Hypothalamus (tissue), 51 donors: ENCODE data around the gene SELENOM.

Source experiments
- DNase-seq, 51 donors: peaks; one replicate each; lab custom pipeline; 2025; lab: John Stamatoyannopoulos, UW

The SELENOM gene, protein sequence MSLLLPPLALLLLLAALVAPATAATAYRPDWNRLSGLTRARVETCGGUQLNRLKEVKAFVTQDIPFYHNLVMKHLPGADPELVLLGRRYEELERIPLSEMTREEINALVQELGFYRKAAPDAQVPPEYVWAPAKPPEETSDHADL

GRCh38 chr22:31107178-31107893 lies at the start of gene SELENOM:
SELENOM (minus strand) TSS chr22:31107568; CDS start chr22:31107505, 63 bp downstream.
- peak in 50 of 51 donors; percentile 48 to 95 (median 85) for DNase-seq

DNA sequence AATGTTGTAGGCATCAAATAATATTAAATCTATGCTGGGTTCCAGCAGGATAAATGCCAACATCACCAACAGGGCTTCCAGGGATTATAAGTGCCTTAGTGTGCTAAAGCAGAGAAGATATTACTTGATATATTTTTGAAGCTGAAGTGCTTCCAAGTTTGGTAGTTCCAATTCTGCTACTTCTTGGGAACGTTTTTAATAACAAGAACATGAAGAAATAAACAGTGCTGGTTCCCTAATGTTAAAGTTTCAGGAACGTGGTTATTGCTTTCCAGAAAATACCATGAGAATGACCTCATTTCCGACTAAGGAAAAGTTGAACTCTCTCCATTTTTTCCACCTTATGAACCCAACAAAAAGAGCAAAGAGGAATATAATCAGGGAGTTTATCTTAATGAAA lies 48.1 kb upstream of the SELENOM start:
- DNase-seq, result no peak

GRCh38 chr22:31154975-31155374 lies 47.6 kb upstream of the SELENOM start:
- no peak for DNase-seq

DNA sequence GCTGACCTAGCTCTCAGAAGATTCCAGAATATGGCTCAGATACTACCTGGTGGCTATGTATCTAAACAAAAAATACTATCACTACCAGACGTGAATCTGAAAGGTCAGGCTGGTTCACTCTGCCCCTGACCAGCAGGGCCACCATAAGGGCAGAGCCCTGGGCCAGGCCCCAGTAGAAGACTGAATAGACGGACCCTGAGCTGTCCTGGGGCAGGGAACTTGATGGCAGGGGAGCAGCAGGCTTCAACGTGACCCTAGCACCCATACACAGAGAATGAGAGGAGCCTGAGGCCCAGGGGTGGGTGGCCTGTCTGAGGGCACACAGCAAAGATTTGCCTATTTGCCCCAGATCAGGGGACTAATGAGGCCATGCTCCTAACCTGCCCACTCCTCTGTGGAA lies 46.0 kb upstream of the SELENOM start:
- no peak for DNase-seq

DNA sequence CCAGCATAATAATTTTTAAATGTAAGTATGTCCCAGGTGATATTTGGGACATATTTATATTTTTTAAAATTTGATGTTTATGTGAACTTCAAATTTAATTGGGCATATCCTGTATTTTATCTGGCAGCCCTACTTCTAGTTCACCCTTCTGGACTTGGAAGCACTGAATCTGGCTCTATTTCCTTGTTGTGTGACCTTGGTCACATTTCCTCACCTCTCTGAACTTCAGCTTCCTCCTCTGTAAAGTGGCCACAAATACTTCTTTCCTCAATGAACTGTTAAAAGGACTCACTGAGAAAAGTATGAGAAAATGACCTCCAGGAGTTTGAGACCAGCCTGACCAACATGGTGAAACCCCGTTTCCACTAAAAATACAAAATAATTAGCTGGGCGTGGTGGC lies 44.5 kb upstream of the SELENOM start:
- DNase-seq, result no peak

DNA sequence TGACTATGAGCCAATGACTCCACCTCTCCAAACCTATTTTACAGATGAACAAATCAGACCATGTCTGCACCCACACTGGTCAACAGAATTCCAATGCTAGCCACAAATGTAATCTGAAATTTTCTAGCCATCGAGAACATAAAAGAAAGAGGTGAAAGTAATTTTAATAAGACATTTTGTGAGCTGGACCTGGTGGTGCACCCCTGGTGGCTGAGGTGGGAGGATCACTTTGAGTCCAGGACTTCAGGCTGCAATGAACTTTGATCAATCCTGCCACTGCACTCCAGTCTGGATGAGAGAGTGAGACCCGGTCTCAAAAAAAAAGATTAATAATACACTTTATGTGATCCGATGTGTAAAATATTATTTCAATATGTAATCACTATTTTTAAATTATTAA lies 43.2 kb upstream of the SELENOM start:
- no peak for DNase-seq

DNA sequence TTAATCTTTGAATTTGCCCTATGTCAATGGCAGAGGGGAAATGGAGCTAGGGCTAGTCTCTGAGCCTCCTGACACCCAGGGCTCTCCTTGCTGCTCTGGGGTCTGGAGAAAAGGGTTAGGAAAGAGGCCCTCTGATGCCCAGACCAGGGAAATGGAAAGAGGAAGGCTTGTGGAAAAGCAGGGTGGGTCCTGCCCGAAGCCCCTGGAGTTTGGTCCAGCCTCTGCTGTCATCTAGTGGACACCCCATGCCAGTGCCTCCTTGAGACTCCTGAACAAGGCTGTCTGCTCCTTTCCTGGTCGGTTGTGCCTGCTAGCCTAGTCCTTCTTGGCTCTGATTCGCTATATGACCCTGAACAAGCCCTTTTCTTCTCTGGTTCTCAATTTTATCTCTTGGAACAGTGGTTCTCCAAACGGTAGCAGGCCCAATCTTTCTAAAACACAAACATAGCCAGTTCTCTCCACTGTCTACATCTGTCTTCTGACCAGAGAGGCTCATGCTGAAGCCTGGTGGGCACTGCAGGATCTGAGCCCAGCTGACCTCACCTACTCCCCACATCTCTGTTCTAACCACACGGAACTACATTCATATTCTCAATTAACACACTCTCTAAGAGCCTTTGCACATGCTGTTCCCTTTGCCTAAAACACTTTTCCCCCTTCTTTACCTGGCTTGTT lies 41.7 kb upstream of the SELENOM start:
- DNase-seq, result peak in 40 of 51 donors; percentile 6 to 78 (median 44)

GRCh38 chr22:31148488-31148887 lies 41.1 kb upstream of the SELENOM start:
- DNase-seq, result no peak

GRCh38 chr22:31144223-31144622 lies 36.9 kb upstream of the SELENOM start:
- DNase-seq, result no peak

- peak in 11 of 51 donors; percentile 5 to 40 (median 15) for DNase-seq
These were observed 36.2 kb upstream of the SELENOM start for GRCh38 chr22:31143537-31143936.

DNA sequence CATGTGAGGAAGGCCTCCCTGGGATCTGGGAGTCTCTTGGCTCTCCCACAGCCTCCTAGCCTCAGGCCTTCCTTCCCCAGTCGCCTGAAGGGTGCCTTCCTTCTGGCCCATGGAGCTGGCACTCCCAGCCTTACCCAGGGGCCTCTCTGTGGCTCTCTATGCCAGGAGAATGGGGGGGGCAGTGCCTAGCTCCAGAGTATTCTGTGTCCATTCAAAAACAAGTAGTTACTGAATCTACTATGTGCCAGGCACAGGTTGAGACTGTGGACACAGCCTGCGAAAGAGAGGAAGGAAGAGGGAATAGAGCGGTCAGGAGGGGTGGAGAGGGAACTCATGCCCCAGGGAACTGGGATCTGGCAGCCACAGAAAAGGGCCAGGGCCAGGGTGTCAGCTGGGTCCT lies 35.7 kb upstream of the SELENOM start:
- peak in 1 of 51 donors; percentile 11 for DNase-seq

DNA sequence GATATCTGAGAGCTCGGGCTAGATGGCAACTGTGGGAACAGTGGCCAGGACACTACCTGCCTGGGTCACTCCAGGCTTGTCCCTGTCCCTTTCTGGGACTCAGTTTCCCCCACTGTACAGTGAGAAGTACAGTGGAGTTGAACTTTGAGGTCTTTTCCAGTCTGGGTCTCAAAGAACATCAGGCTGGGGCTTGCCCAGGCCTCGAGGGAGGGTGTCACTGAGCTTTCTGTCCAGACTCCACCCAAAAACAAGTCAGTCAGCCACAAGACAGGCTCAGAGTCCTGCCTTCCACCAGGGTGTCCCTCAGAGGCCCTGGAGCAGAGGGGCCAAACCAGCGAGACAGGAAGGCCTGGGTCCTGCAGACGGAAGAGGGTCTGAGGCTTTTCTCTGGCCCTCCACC lies 34.9 kb upstream of the SELENOM start:
- DNase-seq, result no peak

GRCh38 chr22:31141551-31141950 lies 34.2 kb upstream of the SELENOM start:
- no peak for DNase-seq

GRCh38 chr22:31140746-31141145 lies 33.4 kb upstream of the SELENOM start:
- no peak for DNase-seq

DNA sequence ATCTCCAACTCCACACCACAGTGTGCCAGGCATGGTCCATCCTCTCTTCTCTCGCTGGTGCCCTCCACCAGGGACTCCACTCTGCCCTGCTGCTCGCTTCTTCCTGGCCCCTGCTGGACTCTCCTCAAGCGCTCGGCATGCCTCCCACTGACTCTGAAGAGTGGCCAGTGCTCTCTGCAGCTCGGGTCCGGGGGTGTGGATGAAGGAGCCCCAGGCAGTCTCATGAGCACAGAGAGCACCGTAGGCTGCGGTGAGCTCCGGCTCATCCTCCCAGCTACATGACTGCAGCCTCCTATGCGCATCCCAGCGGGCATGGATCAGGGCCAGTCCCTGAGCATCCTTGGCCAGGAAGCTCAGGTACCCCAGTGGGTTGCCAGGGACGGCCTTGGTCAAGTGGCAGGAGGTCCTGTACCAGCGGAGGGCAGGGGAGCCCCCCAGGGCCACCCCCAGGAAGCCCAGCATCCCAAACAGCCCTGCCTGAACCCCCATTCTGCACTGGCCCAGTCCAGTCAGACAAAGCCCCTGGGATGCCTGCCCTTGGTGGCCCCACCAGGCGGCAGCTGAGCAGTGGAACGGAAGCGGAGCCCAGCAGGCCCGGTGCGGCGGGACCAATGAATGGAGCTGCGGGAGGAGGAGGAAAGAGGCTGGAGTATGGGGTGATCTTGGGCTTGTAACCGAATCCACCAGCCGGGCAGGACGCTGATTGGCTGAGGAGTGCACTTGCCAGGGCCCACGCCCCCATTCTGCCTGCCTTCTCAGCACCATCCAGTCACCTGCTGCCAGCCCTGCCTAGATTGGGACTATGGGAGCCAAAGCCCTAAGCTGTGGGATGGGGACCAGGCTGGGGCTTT lies 32.7 kb upstream of the SELENOM start, which contains the start of gene PLA2G3:
Gene PLA2G3 (minus strand): TSS at position 643 of the 851 bp plus-strand sequence. CDS start 154 bp downstream, at position 489.
- peak in 6 of 51 donors; percentile 8 to 43 (median 16) for DNase-seq

- no peak for DNase-seq
These were observed 31.7 kb upstream of the SELENOM start for GRCh38 chr22:31139066-31139465.

- no peak for DNase-seq
These were observed 30.8 kb upstream of the SELENOM start for GRCh38 chr22:31138126-31138525.

DNA sequence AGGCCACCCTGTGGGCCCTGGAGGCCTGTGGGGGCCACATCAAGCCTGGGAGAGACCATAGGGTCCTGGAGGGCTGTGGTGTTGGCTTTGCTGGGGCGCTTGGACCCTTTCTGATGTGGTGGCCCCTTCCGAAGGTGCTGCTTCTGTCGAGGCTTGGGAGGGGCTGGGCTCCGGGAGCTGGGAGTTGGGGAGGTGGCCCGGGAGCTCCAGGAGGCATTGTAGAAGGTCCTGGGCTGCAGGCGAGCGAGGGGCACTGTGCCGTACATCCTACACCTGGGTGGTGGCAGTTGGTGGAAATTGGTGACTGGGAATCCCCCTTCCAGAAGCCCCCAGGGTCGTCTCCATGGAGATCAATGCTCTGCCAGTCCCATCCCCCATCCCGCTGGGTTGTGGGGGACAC lies 30.4 kb upstream of the SELENOM start:
- no peak for DNase-seq

DNA sequence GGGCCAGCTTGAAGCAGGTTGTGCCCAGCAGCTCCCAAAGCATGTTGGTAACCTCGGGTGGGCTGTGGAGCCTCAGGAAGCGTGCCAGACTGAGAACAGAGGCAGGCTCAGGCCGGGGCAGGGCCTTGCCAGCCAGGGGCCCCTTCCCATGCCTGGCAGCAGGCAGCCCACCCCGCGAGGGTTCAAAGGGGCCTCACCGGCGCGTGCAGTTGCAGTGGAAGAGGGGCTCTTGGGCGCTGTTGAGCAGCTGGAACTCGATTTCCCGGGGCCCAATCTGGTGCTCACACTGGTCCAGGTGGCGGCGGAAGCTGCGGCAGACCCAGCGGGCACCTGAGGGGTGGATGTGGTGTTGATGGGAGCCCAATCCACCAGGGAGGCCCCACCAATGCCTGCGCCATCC lies 29.3 kb upstream of the SELENOM start:
- DNase-seq, result no peak

DNA sequence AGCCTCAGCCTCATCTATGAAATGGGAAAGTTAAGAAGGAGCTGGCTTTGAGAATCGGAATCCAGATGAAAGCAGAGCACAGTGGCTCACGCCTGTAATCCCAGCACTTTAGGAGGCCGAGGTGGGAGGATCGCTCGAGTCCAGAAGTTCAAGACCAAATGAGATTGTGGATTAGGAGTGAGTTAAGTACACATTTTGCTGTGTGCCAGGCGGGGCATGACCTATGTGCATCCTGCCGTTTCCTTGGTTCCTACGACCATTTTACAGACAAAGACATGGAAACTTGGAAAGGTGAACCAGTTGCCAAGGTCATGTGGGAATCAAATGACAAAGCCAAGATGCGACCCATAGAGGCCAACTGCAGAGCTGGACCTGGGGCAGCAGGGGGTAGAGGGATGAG lies 28.8 kb upstream of the SELENOM start:
- DNase-seq, result no peak

DNA sequence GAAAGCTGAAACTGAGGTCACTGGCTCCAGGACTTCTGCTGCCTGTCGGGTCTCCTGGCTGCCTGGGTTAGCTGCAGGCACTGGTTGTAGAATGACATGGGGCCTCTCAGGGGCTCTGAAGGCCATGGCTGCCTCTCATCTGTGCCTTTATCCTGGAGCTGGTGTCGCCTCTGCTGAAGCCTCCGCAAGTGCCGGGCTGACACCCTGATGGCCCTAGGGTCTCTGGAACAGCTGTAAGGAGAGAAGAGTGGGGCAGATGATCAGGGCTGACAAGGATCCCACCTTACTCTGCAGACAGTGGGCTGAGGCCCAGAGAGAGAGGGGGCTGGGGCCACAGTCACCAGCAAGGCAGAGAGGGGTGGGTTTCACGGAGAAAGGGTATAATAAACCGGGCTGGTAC lies 28.3 kb upstream of the SELENOM start:
- DNase-seq, result no peak
